ENCODE data around the gene ACTL9. TPM values are rescaled to one million over a fixed set of nuclear protein-coding genes. Genes with fewer than 3 reads are reported as not detected.
A peak's percentile ranks its signal among the peaks of the same experiment; 100 is the strongest.

The ACTL9 gene
- polyA plus RNA-seq, 1 of the 3 experiments (the other 2 are of a cell fraction), result not detected

DNA sequence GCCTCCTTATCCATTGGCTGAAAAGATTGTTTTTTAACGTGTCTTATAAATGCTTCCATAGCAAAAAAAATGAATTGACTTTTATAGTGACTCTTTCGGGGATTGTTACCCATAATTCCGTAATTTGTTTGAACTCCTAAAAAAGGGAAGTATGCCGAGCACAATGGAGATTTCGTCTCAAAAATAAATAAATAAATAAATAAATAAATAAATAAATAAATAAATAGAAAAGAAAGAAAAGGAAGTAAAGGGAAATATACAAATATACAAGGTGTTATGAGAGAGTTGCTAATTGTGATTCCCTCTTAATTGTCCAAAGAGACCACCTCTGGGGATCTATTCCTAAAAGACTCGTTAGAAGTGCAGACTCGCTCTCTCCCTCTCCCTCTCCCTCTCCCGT is 39.8 kb upstream of the ACTL9 start (continued):
- TF ChIP-seq NRF1 (IDR thresholded peaks at IDR 0.05; ENCODE audit: low read depth, low read length), result no peak
- TF ChIP-seq, protein P1, sequence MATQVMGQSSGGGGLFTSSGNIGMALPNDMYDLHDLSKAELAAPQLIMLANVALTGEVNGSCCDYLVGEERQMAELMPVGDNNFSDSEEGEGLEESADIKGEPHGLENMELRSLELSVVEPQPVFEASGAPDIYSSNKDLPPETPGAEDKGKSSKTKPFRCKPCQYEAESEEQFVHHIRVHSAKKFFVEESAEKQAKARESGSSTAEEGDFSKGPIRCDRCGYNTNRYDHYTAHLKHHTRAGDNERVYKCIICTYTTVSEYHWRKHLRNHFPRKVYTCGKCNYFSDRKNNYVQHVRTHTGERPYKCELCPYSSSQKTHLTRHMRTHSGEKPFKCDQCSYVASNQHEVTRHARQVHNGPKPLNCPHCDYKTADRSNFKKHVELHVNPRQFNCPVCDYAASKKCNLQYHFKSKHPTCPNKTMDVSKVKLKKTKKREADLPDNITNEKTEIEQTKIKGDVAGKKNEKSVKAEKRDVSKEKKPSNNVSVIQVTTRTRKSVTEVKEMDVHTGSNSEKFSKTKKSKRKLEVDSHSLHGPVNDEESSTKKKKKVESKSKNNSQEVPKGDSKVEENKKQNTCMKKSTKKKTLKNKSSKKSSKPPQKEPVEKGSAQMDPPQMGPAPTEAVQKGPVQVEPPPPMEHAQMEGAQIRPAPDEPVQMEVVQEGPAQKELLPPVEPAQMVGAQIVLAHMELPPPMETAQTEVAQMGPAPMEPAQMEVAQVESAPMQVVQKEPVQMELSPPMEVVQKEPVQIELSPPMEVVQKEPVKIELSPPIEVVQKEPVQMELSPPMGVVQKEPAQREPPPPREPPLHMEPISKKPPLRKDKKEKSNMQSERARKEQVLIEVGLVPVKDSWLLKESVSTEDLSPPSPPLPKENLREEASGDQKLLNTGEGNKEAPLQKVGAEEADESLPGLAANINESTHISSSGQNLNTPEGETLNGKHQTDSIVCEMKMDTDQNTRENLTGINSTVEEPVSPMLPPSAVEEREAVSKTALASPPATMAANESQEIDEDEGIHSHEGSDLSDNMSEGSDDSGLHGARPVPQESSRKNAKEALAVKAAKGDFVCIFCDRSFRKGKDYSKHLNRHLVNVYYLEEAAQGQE (IDR thresholded peaks at IDR 0.05; ENCODE audit: low read depth, low read length), result no peak
- no peak for TF ChIP-seq RCOR1 (IDR thresholded peaks at IDR 0.05; ENCODE audit: low read length)
- TF ChIP-seq GABPA (IDR thresholded peaks at IDR 0.05; ENCODE audit: low read depth), result no peak
- TF ChIP-seq, protein P2, sequence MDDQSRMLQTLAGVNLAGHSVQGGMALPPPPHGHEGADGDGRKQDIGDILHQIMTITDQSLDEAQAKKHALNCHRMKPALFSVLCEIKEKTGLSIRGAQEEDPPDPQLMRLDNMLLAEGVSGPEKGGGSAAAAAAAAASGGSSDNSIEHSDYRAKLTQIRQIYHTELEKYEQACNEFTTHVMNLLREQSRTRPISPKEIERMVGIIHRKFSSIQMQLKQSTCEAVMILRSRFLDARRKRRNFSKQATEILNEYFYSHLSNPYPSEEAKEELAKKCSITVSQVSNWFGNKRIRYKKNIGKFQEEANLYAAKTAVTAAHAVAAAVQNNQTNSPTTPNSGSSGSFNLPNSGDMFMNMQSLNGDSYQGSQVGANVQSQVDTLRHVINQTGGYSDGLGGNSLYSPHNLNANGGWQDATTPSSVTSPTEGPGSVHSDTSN (IDR thresholded peaks at IDR 0.05), result no peak
- no peak for TF ChIP-seq FOXM1 (IDR thresholded peaks at IDR 0.05; ENCODE audit: low read depth)
- no peak for TF ChIP-seq CHD2 (IDR thresholded peaks at IDR 0.05; ENCODE audit: low read length, partially characterized antibody)
- TF ChIP-seq TEAD4 (IDR thresholded peaks at IDR 0.05; ENCODE audit: borderline replicate concordance, insufficient read depth), result no peak

DNA sequence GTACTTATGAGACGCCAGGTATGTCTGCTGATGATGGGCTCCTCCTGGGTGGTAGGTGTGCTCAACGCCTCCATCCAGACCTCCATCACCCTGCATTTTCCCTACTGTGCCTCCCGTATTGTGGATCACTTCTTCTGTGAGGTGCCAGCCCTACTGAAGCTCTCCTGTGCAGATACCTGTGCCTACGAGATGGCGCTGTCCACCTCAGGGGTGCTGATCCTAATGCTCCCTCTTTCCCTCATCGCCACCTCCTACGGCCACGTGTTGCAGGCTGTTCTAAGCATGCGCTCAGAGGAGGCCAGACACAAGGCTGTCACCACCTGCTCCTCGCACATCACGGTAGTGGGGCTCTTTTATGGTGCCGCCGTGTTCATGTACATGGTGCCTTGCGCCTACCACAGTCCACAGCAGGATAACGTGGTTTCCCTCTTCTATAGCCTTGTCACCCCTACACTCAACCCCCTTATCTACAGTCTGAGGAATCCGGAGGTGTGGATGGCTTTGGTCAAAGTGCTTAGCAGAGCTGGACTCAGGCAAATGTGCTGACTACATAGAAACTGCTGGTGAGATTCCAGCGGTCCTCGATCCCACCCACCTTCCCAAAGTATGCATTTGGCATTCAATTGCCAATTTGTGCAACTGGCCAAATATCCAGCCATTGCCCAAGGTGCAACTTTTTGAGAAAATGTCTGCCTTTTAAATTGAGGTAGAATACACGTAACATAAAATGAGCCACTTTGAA is 33.0 kb upstream of the ACTL9 start:
- no peaks in the 10 kb centered on the region for H3K9me2 ChIP-seq
- no peaks in the 10 kb centered on the region for H3K36me3 ChIP-seq (replicated peaks in 1 of 2; ENCODE audit: control insufficient read depth in 1 of 2, insufficient read depth in 2 of 2, low read length in 1 of 2)
- ChIA-PET POLR2A (no interaction called here), CTCF (no interaction called here)
- no peak overlapping the region for H3K4me2 ChIP-seq
- DNase-seq, result no peak
- no peaks in the 10 kb centered on the region for H3K27me3 ChIP-seq (ENCODE audit: insufficient read depth)
- H3K79me2 ChIP-seq (ENCODE audit: insufficient read depth), result no peaks in the 10 kb centered on the region
- H2AFZ ChIP-seq (ENCODE audit: low read depth), result no peak overlapping the region
- H3K4me3 ChIP-seq (ENCODE audit: low read depth in 2 of 2, low read length in 1 of 2), result no peak overlapping the region
- 29% methylated on average over 19 of the region's 19 CpGs for WGBS (ENCODE audit: low lambda C conversion rate)
- no peaks in the 10 kb centered on the region for H3K4me1 ChIP-seq (ENCODE audit: control insufficient read depth in 1 of 2, insufficient read depth in 2 of 2, low read depth in 1 of 2, low read length in 1 of 2)
- H3K9ac ChIP-seq, result no peak overlapping the region
- no peak for TF ChIP-seq TAF1 (IDR thresholded peaks at IDR 0.05; ENCODE audit: borderline replicate concordance, low read depth, low read length)
- TF ChIP-seq, protein P1 (IDR thresholded peaks at IDR 0.05; ENCODE audit: low read depth, low read length), result peak; percentile 86; the same call in 1 of the 2 replicates
- H3K27ac ChIP-seq (ENCODE audit: low read depth in 2 of 2, low read length in 1 of 2), result no peak overlapping the region
- H4K20me1 ChIP-seq (ENCODE audit: insufficient read depth), result no peaks in the 10 kb centered on the region
- H3K9me3 ChIP-seq, result no peaks in the 10 kb centered on the region
- no peaks in the 10 kb centered on the region for H3F3A ChIP-seq (replicated peaks; ENCODE audit: insufficient read depth)

Measured in SK-N-SH (cell line).